Measurements from ENCODE around the gene RCOR3.

GRCh38 chr1:211333906-211334305 lies 74.7 kb downstream of the RCOR3 start:
- TF ChIP-seq CTCF (IDR thresholded peaks at IDR 0.05) (no peak), POLR2A (IDR thresholded peaks at IDR 0.05) (no peak), EP300 (IDR thresholded peaks at IDR 0.05) (no peak)

Data from upper lobe of left lung (tissue), 4 donors.